DOHH2 (cell line): Measurements from ENCODE around the gene TEF.

ENCODE experiments used
- H3F3A ChIP-seq: fragments of 200-600 bp; sonication (generic), shearing (Covaris generic); 2 replicates; pipeline ENCODE4 v1.6.0; 2016; ENCODE audit warnings: antibody characterized with exemption, mild to moderate bottlenecking; ENCODE audit not compliant: control insufficient read depth, insufficient read depth
- H3K27ac ChIP-seq: fragments of 200-600 bp; sonication (generic); 2 replicates; pipeline ENCODE4 v1.5.1; 2014; ENCODE audit warnings: low read depth, mild to moderate bottlenecking, low read length, moderate library complexity
- H3K27me3 ChIP-seq: fragments of 200-600 bp; sonication (generic); 2 replicates; pipeline ENCODE4 v1.6.1; 2014; ENCODE audit warnings: mild to moderate bottlenecking, low read length, mixed read lengths; ENCODE audit not compliant: control insufficient read depth
- H3K36me3 ChIP-seq: fragments of 200-600 bp; sonication (generic); 2 replicates; pipeline ENCODE4 v1.6.1; 2014; ENCODE audit warnings: mild to moderate bottlenecking, low read length, moderate library complexity, mixed read lengths; ENCODE audit not compliant: control insufficient read depth
- H3K4me1 ChIP-seq: fragments of 200-600 bp; sonication (generic); 2 replicates; pipeline ENCODE4 v1.6.1; 2014; ENCODE audit warnings: mild to moderate bottlenecking, low read length, mixed read lengths; ENCODE audit not compliant: control insufficient read depth
- H3K4me2 ChIP-seq: fragments of 200-600 bp; sonication (generic); 2 replicates; pipeline ENCODE4 v1.6.0; 2014; ENCODE audit warnings: mild to moderate bottlenecking, low read length, moderate library complexity
- H3K4me3 ChIP-seq: fragments of 200-600 bp; sonication (generic); 2 replicates; pipeline ENCODE4 v1.5.1; 2014; ENCODE audit warnings: mild to moderate bottlenecking, low read length, mixed read lengths
- H3K79me2 ChIP-seq: fragments of 200-600 bp; sonication (generic); 2 replicates; pipeline ENCODE4 v1.6.1; 2014; ENCODE audit warnings: mild to moderate bottlenecking, low read length, mixed read lengths; ENCODE audit not compliant: control insufficient read depth
- H3K9me2 ChIP-seq: fragments of 200-600 bp; sonication (generic); replicated peaks from 2 replicates; pipeline ENCODE4 v1.6.1; 2014; ENCODE audit warnings: mild to moderate bottlenecking, low read length, mixed read lengths; ENCODE audit not compliant: control insufficient read depth
- H3K9me3 ChIP-seq: fragments of 200-600 bp; sonication (generic); 2 replicates; pipeline ENCODE4 v1.6.1; 2014; ENCODE audit warnings: antibody characterized with exemption, low read length, mixed read lengths; ENCODE audit not compliant: control insufficient read depth, insufficient read depth
- H4K20me1 ChIP-seq: fragments of 200-600 bp; sonication (generic); 2 replicates; pipeline ENCODE4 v1.6.0; 2014; ENCODE audit warnings: low read depth, mild to moderate bottlenecking, antibody characterized with exemption, low read length, moderate library complexity; ENCODE audit not compliant: control insufficient read depth, insufficient read depth
- EZH2phosphoT487 ChIP-seq: fragments of 200-600 bp; sonication (generic); IDR thresholded peaks from 2 replicates; pipeline ENCODE4 v1.6.1; 2017; ENCODE audit warnings: borderline replicate concordance, mild to moderate bottlenecking, antibody characterized with exemption, low read length, moderate library complexity, mixed read lengths
- TF ChIP-seq, protein P1 (sequence below): fragments of 200-600 bp; sonication (generic); IDR thresholded peaks from one replicate; pipeline ENCODE4 v1.5.1; 2014; ENCODE audit warnings: antibody characterized with exemption, mild to moderate bottlenecking, low read depth, low read length; ENCODE audit not compliant: poor library complexity, severe bottlenecking

The TEF gene

DNA sequence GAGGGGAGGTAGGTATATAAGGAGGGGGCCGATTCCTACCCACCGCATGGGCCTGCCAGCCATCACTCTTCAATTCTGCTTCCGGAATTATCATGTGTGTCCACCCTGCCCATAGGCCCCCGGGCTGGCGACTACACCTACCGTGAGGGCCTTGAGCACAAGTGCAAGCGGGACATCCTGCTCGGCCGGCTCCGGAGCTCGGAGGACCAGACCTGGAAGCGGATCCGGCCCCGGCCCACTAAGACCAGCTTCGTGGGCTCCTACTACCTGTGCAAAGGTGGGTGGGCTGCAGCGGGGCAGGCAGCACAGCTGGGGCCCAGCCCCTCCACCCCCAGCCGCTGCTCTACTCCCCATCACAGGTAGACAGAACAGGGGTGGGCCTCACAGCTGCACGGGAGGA, 38.4 kb upstream of the TEF start:
- Histone ChIP-seq H4K20me1 (no peaks in the 10 kb centered on the region), H3K4me2 (no peak overlapping the region), H3K27ac (no peak overlapping the region), H3K79me2 (no peaks in the 10 kb centered on the region), H3K36me3 (peaks cover 34% of the 10 kb centered on the region), H3K9me2 (no peaks in the 10 kb centered on the region), H3K27me3 (no peaks in the 10 kb centered on the region), H3K9me3 (no peaks in the 10 kb centered on the region), H3F3A (no peaks in the 10 kb centered on the region), H3K4me3 (no peak overlapping the region), H3K4me1 (no peaks in the 10 kb centered on the region)
- TF ChIP-seq, protein P1, sequence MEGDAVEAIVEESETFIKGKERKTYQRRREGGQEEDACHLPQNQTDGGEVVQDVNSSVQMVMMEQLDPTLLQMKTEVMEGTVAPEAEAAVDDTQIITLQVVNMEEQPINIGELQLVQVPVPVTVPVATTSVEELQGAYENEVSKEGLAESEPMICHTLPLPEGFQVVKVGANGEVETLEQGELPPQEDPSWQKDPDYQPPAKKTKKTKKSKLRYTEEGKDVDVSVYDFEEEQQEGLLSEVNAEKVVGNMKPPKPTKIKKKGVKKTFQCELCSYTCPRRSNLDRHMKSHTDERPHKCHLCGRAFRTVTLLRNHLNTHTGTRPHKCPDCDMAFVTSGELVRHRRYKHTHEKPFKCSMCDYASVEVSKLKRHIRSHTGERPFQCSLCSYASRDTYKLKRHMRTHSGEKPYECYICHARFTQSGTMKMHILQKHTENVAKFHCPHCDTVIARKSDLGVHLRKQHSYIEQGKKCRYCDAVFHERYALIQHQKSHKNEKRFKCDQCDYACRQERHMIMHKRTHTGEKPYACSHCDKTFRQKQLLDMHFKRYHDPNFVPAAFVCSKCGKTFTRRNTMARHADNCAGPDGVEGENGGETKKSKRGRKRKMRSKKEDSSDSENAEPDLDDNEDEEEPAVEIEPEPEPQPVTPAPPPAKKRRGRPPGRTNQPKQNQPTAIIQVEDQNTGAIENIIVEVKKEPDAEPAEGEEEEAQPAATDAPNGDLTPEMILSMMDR, result no peak
- TF ChIP-seq EZH2phosphoT487, result no peak

DNA sequence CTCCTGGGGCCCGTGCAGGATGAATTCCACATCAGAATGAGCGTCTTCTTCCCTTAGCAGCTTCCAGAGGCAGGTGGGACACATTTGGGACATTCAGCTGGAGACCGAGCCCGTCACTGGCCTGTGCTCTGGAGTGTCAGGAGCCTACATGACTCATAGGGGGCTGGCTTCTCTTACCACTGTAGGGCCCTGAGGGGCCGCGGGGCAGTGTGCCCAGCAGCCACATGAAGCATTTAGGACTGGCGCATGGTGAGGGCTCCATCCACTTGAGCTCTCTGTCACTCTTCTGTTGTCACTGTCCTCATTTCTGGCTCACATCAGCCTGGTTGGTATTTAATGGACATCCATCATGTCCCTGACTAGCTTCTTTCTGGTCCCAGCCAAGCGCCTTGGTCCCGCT, 38.0 kb upstream of the TEF start:
- Histone ChIP-seq H3K9me3 (no peaks in the 10 kb centered on the region), H3K36me3 (peaks cover 39% of the 10 kb centered on the region), H3K4me1 (no peaks in the 10 kb centered on the region), H3K27me3 (no peaks in the 10 kb centered on the region), H4K20me1 (no peaks in the 10 kb centered on the region), H3K4me3 (no peak overlapping the region), H3K79me2 (no peaks in the 10 kb centered on the region), H3K4me2 (no peak overlapping the region), H3K9me2 (no peaks in the 10 kb centered on the region), H3F3A (no peaks in the 10 kb centered on the region), H3K27ac (no peak overlapping the region)
- TF ChIP-seq, protein P1, result no peak
- no peak for TF ChIP-seq EZH2phosphoT487

DNA sequence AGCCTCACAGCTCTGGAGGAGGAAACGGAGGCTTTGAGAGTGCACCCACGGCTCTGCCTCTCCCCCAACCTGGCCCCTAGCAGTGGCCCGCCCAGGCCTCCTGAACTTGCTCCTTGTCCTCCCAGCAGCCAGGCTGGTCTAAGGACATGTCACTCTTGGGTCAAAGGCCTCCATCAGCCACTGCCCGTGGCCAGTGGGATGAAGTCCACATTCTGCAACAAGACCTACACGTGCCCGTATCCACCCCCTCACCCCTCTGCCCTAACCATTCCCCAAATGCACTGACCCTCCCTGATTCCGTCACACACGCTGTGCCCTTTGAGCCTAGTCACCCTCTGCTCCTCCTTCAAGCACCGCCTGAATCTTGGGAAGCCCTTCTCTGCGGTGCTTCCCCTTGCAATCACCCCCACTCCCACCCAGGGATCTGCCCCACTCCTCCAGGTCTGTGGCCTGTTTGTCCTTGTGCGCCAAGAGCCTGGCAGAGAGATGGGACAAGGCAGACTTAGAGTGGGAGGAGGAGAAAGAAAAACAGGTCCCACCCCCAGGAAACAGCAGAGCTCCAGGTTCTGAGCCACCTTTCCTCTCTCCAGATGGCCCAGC, 37.5 kb upstream of the TEF start:
- Histone ChIP-seq H3F3A (no peaks in the 10 kb centered on the region), H3K4me2 (no peak overlapping the region), H3K4me1 (no peaks in the 10 kb centered on the region), H3K4me3 (no peak overlapping the region), H3K79me2 (no peaks in the 10 kb centered on the region), H3K9me2 (no peaks in the 10 kb centered on the region), H3K9me3 (no peaks in the 10 kb centered on the region), H4K20me1 (no peaks in the 10 kb centered on the region), H3K27ac (no peak overlapping the region), H3K36me3 (peaks cover 41% of the 10 kb centered on the region), H3K27me3 (no peaks in the 10 kb centered on the region)
- TF ChIP-seq, protein P1, result no peak
- no peak for TF ChIP-seq EZH2phosphoT487
